A549 (cell line): Measurements from ENCODE around the gene JAZF1. TPM values are rescaled to one million over a fixed set of nuclear protein-coding genes. Genes with fewer than 3 reads are reported as not detected.

Source experiments
- ATAC-seq, 2 experiments: fragments of 200-7000 bp in 1 of 2; fragments of >200 bp in 1 of 2; cut with Nextera tagmentation in 1 of 2; cut with Tn5 transposase in 1 of 2; 3 replicates each; pipeline versions ENCODE4 v1.8.0 to v1.9.1; 2018 to 2020; ENCODE audit warnings: mild to moderate bottlenecking in 1 of 2, moderate library complexity in 1 of 2
- CTCF ChIA-PET: fragments of 300-600 bp; sonication (Branson Sonifier 250); formaldehyde crosslinking; extraction: SDS; loops from one replicate; lab custom pipeline; 2021; ENCODE audit warnings: antibody characterized with exemption, inconsistent platforms; lab: Yijun Ruan, JAX
- POLR2A ChIA-PET: fragments of 350-600 bp; formaldehyde crosslinking; extraction: SDS; loops from one replicate; lab custom pipeline; 2021; ENCODE audit warnings: antibody characterized with exemption, inconsistent platforms; lab: Yijun Ruan, JAX
- DNase-seq, 2 experiments: peaks; one replicate each; pipeline versions ENCODE4 v3.0.0 to v3.0.0-alpha.2; 2011 to 2016; ENCODE audit warnings: low read depth in 1 of 2, low spot score in 1 of 2
- FAIRE-seq: peaks from 2 replicates; lab custom pipeline; 2011; peaks lifted over from hg19 to GRCh38; lab: Jason Lieb, UNC
- H3K27ac ChIP-seq, 2 experiments: fragments of >200 bp; sonication (Bioruptor Twin); formaldehyde crosslinking; 3 replicates each; pipeline ENCODE4 v1.5.1; 2016 to 2017
- H3K4me1 ChIP-seq: fragments of >200 bp; sonication (Bioruptor Twin); formaldehyde crosslinking; 3 replicates; pipeline ENCODE4 v1.6.1; 2016
- H3K4me2 ChIP-seq: fragments of >200 bp; sonication (Bioruptor Twin); formaldehyde crosslinking; 3 replicates; pipeline ENCODE4 v1.6.1; 2016
- H3K4me3 ChIP-seq: fragments of >200 bp; sonication (Bioruptor Twin); formaldehyde crosslinking; 3 replicates; pipeline ENCODE4 v1.5.1; 2016
- H3K9me3 ChIP-seq: fragments of >200 bp; sonication (Bioruptor Twin); formaldehyde crosslinking; 3 replicates; pipeline ENCODE4 v1.6.1; 2016
- BHLHE40 ChIP-seq: IDR thresholded peaks from 2 replicates; pipeline ENCODE4 v1.6.1; 2012; ENCODE audit warnings: low read depth, low read length, inconsistent platforms
- CBX2 ChIP-seq: fragments of 200-600 bp; sonication (generic); IDR thresholded peaks from 2 replicates; pipeline ENCODE4 v1.6.1; 2016; ENCODE audit warnings: low read depth, mild to moderate bottlenecking, borderline replicate concordance
- CBX8 ChIP-seq: fragments of 200-600 bp; sonication (generic); IDR thresholded peaks from 2 replicates; pipeline ENCODE4 v1.6.1; 2016
- CEBPB ChIP-seq, 2 experiments: fragments of >200 bp in 1 of 2; sonication (Bioruptor Twin) in 1 of 2; formaldehyde crosslinking in 1 of 2; IDR thresholded peaks; 2 replicates each; pipeline ENCODE4 v1.6.1; 2012 to 2016
- CHD4 ChIP-seq: fragments of 200-600 bp; sonication (generic); IDR thresholded peaks from 2 replicates; pipeline ENCODE4 v1.6.1; 2016; ENCODE audit warnings: antibody characterized with exemption, mild to moderate bottlenecking, borderline replicate concordance
- E2F6 ChIP-seq: IDR thresholded peaks from 2 replicates; pipeline ENCODE4 v1.6.1; 2012; ENCODE audit warnings: low read depth, borderline replicate concordance
- EHF ChIP-seq: fragments of 250-450 bp; sonication (Bioruptor Pico); IDR thresholded peaks from 2 replicates; pipeline ENCODE4 v1.5.0; 2020; ENCODE audit warnings: mild to moderate bottlenecking
- EHMT2 ChIP-seq: fragments of 200-600 bp; sonication (generic); IDR thresholded peaks from 2 replicates; pipeline ENCODE4 v1.6.1; 2016; ENCODE audit warnings: antibody characterized with exemption, low read depth, mild to moderate bottlenecking, moderate library complexity
- ESRRA ChIP-seq: fragments of 150-350 bp; IDR thresholded peaks from 2 replicates; pipeline ENCODE4 v1.6.1; 2014; ENCODE audit warnings: mild to moderate bottlenecking, low read length, borderline replicate concordance
- FOSB ChIP-seq: fragments of 250-450 bp; sonication (Bioruptor Pico); IDR thresholded peaks from 2 replicates; pipeline ENCODE4 v1.5.0; 2020; ENCODE audit warnings: mild to moderate bottlenecking, moderate library complexity
- GATA3 ChIP-seq: IDR thresholded peaks from 2 replicates; pipeline ENCODE4 v1.6.1; 2012; ENCODE audit warnings: borderline replicate concordance
- HDAC2 ChIP-seq: fragments of 200-600 bp; sonication (generic); IDR thresholded peaks from 2 replicates; pipeline ENCODE4 v1.6.1; 2016
- HEYL ChIP-seq: fragments of 250-450 bp; sonication (Bioruptor Pico); IDR thresholded peaks from 2 replicates; pipeline ENCODE4 v1.8.0; 2021; ENCODE audit warnings: mild to moderate bottlenecking, moderate library complexity
- HMGXB4 ChIP-seq: fragments of 250-450 bp; sonication (Bioruptor Pico); IDR thresholded peaks from 2 replicates; pipeline ENCODE4 v1.5.0; 2021; ENCODE audit warnings: mild to moderate bottlenecking, moderate library complexity, borderline replicate concordance
- HOXB13 ChIP-seq: fragments of 250-450 bp; sonication (Bioruptor Pico); IDR thresholded peaks from 2 replicates; pipeline ENCODE4 v1.5.0; 2020; ENCODE audit warnings: low read depth, mild to moderate bottlenecking, moderate library complexity
- JUN ChIP-seq, 2 experiments: fragments of >200 bp; sonication (Bioruptor Twin); formaldehyde crosslinking; IDR thresholded peaks; 2 replicates in 1 of 2; 3 replicates in 1 of 2; pipeline ENCODE4 v1.6.1; 2016 to 2017
- JUNB ChIP-seq: fragments of >200 bp; sonication (Bioruptor Twin); formaldehyde crosslinking; IDR thresholded peaks from 2 replicates; pipeline ENCODE4 v1.6.1; 2016
- KDM5A ChIP-seq: fragments of 200-600 bp; sonication (generic); IDR thresholded peaks from 2 replicates; pipeline ENCODE4 v1.6.1; 2016; ENCODE audit warnings: antibody characterized with exemption, mild to moderate bottlenecking
- MAX ChIP-seq: IDR thresholded peaks from 2 replicates; pipeline ENCODE4 v1.6.1; 2012
- MAZ ChIP-seq: fragments of 150-350 bp; IDR thresholded peaks from 2 replicates; pipeline ENCODE4 v1.6.1; 2014; ENCODE audit warnings: antibody characterized with exemption, low read depth, low read length, borderline replicate concordance
- PBX3 ChIP-seq: IDR thresholded peaks from 2 replicates; pipeline ENCODE4 v1.6.1; 2012
- PHF8 ChIP-seq: fragments of 200-600 bp; sonication (generic); IDR thresholded peaks from 2 replicates; pipeline ENCODE4 v1.6.1; 2016; ENCODE audit warnings: low read depth, mild to moderate bottlenecking, antibody characterized with exemption, moderate library complexity, borderline replicate concordance
- RAD21 ChIP-seq, 2 experiments: fragments of >200 bp in 1 of 2; sonication (Bioruptor Twin) in 1 of 2; formaldehyde crosslinking in 1 of 2; IDR thresholded peaks in 1 of 2; conservative IDR thresholded peaks in 1 of 2; 2 replicates in 1 of 2; 3 replicates in 1 of 2; pipeline ENCODE4 v1.6.1; 2012 to 2018; ENCODE audit warnings: inconsistent platforms in 1 of 2
- RARB ChIP-seq: fragments of 250-450 bp; sonication (Bioruptor Pico); IDR thresholded peaks from 2 replicates; pipeline ENCODE4 v1.8.0; 2021; ENCODE audit warnings: mild to moderate bottlenecking, moderate library complexity
- RNF2 ChIP-seq: fragments of 200-600 bp; sonication (generic); IDR thresholded peaks from 2 replicates; pipeline ENCODE4 v1.6.1; 2016; ENCODE audit warnings: low read depth, mild to moderate bottlenecking, antibody characterized with exemption, moderate library complexity, borderline replicate concordance
- SMC3 ChIP-seq: fragments of >200 bp; sonication (Bioruptor Twin); formaldehyde crosslinking; IDR thresholded peaks from 3 replicates; pipeline ENCODE4 v1.6.1; 2018; ENCODE audit warnings: inconsistent platforms
- TP53 ChIP-seq: fragments of 250-450 bp; sonication (Bioruptor Pico); IDR thresholded peaks from 2 replicates; pipeline ENCODE4 v1.5.0; 2021; ENCODE audit warnings: mild to moderate bottlenecking, moderate library complexity
- USF2 ChIP-seq: fragments of 450-650 bp; IDR thresholded peaks from 2 replicates; pipeline ENCODE4 v1.6.1; 2014; ENCODE audit warnings: antibody characterized with exemption
- WGBS: methylation state at CpG from one replicate; pipeline ENCODE4 v1.1.6; 2017; ENCODE audit errors: missing lambda C conversion rate; 5-methylcytosine and 5-hydroxymethylcytosine counted together
- polyA plus RNA-seq, 4 experiments: library from polyadenylated mRNA; depleted of rRNA in 3 of 4; stranded (reverse); fragments of >200 nt; fragmentation: RNase III in 1 of 4; extraction: RNeasy Plus Mini Kit Qiagen cat#74134 plus additional on column Dnase treatment in 1 of 4; gene quantifications; 2 replicates in 3 of 4; 3 replicates in 1 of 4; pipeline ENCODE4 v1.2.3, GENCODE V29; 2011 to 2017

The JAZF1 gene
- polyA plus RNA-seq, 2 of the 4 experiments (the other 2 are of a cell fraction), result 1.9 to 2.8 TPM

GRCh38 chr7:27970350-27970749, 210.2 kb downstream of the JAZF1 start:
- CTCF ChIA-PET, result interaction anchor here (1.2 kb wide), 1 partner anchor 13 kb away, joined by 3 read pairs; no protein-coding TSS in a partner anchor
- peak; percentile 13 for FAIRE-seq
- WGBS, result 58% methylated on average over 4 of the region's 4 CpGs

GRCh38 chr7:27969346-27969745, 211.2 kb downstream of the JAZF1 start:
- ATAC-seq (no peak), FAIRE-seq (no peak)
- H3K4me2 ChIP-seq, result no peak overlapping the region
- no peak for TF ChIP-seq RNF2
- TF ChIP-seq, all 56 proteins: peak for 0
- H3K27ac ChIP-seq, result no peak overlapping the region
- H3K4me3 ChIP-seq, result no peak overlapping the region
- no peaks in the 10 kb centered on the region for H3K4me1 ChIP-seq
- POLR2A ChIA-PET, result no interaction called here
- DNase-seq, result no peak
- CTCF ChIA-PET, result no interaction called here
- 70% methylated on average over 6 of the region's 6 CpGs for WGBS
- no peaks in the 10 kb centered on the region for H3K9me3 ChIP-seq

More at GRCh38 chr7:27970350-27970749, 210.2 kb downstream of the JAZF1 start:
- Histone ChIP-seq H3K4me2 (no peak overlapping the region), H3K9me3 (no peaks in the 10 kb centered on the region), H3K27ac (no peak overlapping the region), H3K4me3 (no peak overlapping the region), H3K4me1 (no peaks in the 10 kb centered on the region)
- POLR2A ChIA-PET, result no interaction called here
- no peak for DNase-seq
- ATAC-seq, result no peak
- no peak for TF ChIP-seq BHLHE40
- TF ChIP-seq TP53 (CRISPR knock-in tag), result no peak
- TF ChIP-seq HMGXB4 (CRISPR knock-in tag), result no peak
- TF ChIP-seq CHD4, result no peak
- TF ChIP-seq SMC3, result no peak
- no peak for TF ChIP-seq ESRRA
- TF ChIP-seq MAX, result no peak
- no peak for TF ChIP-seq CEBPB (IDR thresholded peaks at IDR 0.05)
- TF ChIP-seq HDAC2, result no peak
- TF ChIP-seq JUN (IDR thresholded peaks at IDR 0.05), result no peak
- TF ChIP-seq KDM5A, result no peak
- TF ChIP-seq RAD21 (conservative IDR thresholded peaks at IDR 0.05 in 1 of 2, IDR thresholded peaks at IDR 0.05 in 1 of 2), result no peak
- TF ChIP-seq EHMT2, result no peak
- no peak for TF ChIP-seq HOXB13 (CRISPR knock-in tag)
- TF ChIP-seq USF2, result no peak
- no peak for TF ChIP-seq PBX3
- no peak for TF ChIP-seq HEYL (CRISPR knock-in tag)
- no peak for TF ChIP-seq FOSB (CRISPR knock-in tag)

GRCh38 chr7:27967639-27968038, 213.0 kb downstream of the JAZF1 start:
- POLR2A ChIA-PET, result no interaction called here
- Histone ChIP-seq H3K9me3 (no peaks in the 10 kb centered on the region), H3K4me3 (no peak overlapping the region), H3K27ac (no peak overlapping the region), H3K4me2 (no peak overlapping the region), H3K4me1 (no peaks in the 10 kb centered on the region)
- FAIRE-seq (no peak), DNase-seq (no peak), ATAC-seq (no peak)
- 94% methylated on average over 1 of the region's 1 CpG for WGBS
- CTCF ChIA-PET, result no interaction called here
- no peak for TF ChIP-seq CBX8
- TF ChIP-seq CBX2, result no peak
- no peak for TF ChIP-seq E2F6
- no peak for TF ChIP-seq RARB (CRISPR knock-in tag)
- no peak for TF ChIP-seq JUNB
- TF ChIP-seq GATA3, result no peak
- TF ChIP-seq PBX3, result no peak
- TF ChIP-seq PHF8, result no peak
- no peak for TF ChIP-seq MAZ
- TF ChIP-seq EHF (CRISPR knock-in tag), result no peak
- TF ChIP-seq TP53 (CRISPR knock-in tag), result no peak
- TF ChIP-seq HOXB13 (CRISPR knock-in tag), result no peak
